ENCODE measurements around the gene ARFRP1. TPM values are rescaled to one million over a fixed set of nuclear protein-coding genes. Genes with fewer than 3 reads are reported as not detected.
A peak's percentile ranks its signal among the peaks of the same experiment; 100 is the strongest.

ARFRP1 gene
- total and polyA plus RNA-seq, 10 donors, result 36.7 to 118 (median 67.3) TPM

DNA sequence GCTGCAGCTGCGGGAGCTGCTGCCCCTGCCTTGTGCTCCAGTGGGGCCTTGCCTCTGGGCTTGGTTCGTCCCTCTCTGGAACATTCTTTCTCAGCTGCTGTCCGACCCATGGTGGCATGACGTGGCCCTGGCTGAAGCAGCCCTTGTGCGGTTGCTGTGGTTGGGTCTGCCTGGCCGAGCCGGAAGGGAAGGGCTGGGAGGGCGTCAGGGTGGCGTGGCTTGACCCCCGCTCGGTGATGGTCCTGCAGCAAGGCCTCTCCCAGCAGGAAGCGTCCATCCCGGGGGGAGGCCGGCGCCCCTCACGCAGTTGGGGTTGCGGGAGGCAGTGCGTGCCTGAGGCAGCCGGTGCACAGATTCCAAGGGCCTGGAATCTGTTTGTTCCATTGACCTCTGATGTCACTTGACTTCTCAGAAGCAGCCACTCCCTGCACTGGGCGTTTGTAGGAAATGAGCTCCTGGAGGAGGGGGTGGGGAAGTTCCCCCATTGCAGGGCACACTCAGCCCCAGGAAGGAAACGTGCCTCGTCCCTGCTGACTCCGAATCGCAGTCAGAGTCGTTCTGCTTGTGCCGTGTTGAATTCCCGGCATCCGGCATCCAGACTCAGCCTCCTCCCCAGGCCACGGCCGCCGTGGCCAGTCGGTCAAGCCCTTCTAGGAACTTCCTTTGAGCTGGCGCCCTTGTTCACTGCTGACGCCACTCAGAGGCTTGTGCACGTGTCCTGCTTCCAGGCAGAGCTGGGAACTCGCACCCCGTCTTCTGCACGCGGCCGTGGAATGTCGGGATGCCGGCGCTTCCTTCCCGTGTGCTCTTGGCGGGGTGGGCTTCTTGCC is 21.1 kb downstream of the ARFRP1 start:
- peak overlapping the region in 2 of 8 donors; percentile 3 to 18 for H3K4me3 ChIP-seq
- H3K27ac ChIP-seq, result peak overlapping the region; percentile 69 to 90 (median 89)
- 21 to 30% (median 22%) methylated on average over 39 to 45 of the region's 45 CpGs for WGBS, 5 donors
- intact Hi-C loops (cut with DNase I; ENCODE audit: low total_unique reads), result no loop called here
- peak; percentile 90 for DNase-seq
- peak in 1 of 11 experiments; percentile 9 for TF ChIP-seq CTCF (IDR thresholded peaks at IDR 0.05 in 8 of 11, conservative IDR thresholded peaks at IDR 0.05 in 3 of 11)
- TF ChIP-seq POLR2A (IDR thresholded peaks at IDR 0.05), result no peak
- peak; percentile 80 to 89 (median 83) for TF ChIP-seq POLR2AphosphoS5 (IDR thresholded peaks at IDR 0.05)
- peaks cover 0 to 6% (median 0%) of the 10 kb centered on the region in 7 donors for H3K27me3 ChIP-seq (replicated peaks in 1 of 7)
- H3K9me3 ChIP-seq, result no peaks in the 10 kb centered on the region
- H3K4me1 ChIP-seq, result peaks cover 19 to 94% (median 76%) of the 10 kb centered on the region in 6 donors
- H3K36me3 ChIP-seq, result peaks cover 0 to 11% (median 0%) of the 10 kb centered on the region in 6 donors

GRCh38 chr20:63686094-63686491 is 21.7 kb downstream of the ARFRP1 start:
- H3K27ac ChIP-seq, result peak overlapping the region; percentile 69 to 90 (median 89)
- TF ChIP-seq POLR2A (IDR thresholded peaks at IDR 0.05), result no peak
- 71 to 83% (median 78%) methylated on average over 5 to 24 of the region's 24 CpGs for WGBS, 5 donors
- no peaks in the 10 kb centered on the region for H3K9me3 ChIP-seq
- peaks cover 0 to 6% (median 0%) of the 10 kb centered on the region in 7 donors for H3K27me3 ChIP-seq (replicated peaks in 1 of 7)
- intact Hi-C loops (cut with DNase I; ENCODE audit: low total_unique reads), result no loop called here
- peak overlapping the region in 1 of 8 donors; percentile 18 for H3K4me3 ChIP-seq
- peaks cover 20 to 90% (median 70%) of the 10 kb centered on the region in 6 donors for H3K4me1 ChIP-seq
- peak; percentile 78 for DNase-seq
- H3K36me3 ChIP-seq, result peaks cover 0 to 13% (median 0%) of the 10 kb centered on the region in 6 donors

GRCh38 chr20:63685269-63686026 is 22.3 kb downstream of the ARFRP1 start:
- H3K4me1 ChIP-seq, result peaks cover 20 to 83% (median 64%) of the 10 kb centered on the region in 6 donors
- peak; percentile 76 for DNase-seq
- H3K9me3 ChIP-seq, result no peaks in the 10 kb centered on the region
- 89 to 93% (median 90%) methylated on average over 20 to 21 of the region's 21 CpGs for WGBS, 5 donors
- peak overlapping the region; percentile 69 to 90 (median 89) for H3K27ac ChIP-seq
- H3K27me3 ChIP-seq (replicated peaks in 1 of 7), result peaks cover 0 to 6% (median 0%) of the 10 kb centered on the region in 7 donors
- no peak overlapping the region for H3K4me3 ChIP-seq
- intact Hi-C loops (cut with DNase I; ENCODE audit: low total_unique reads), result no loop called here
- TF ChIP-seq POLR2AphosphoS5 (IDR thresholded peaks at IDR 0.05), result no peak
- TF ChIP-seq CTCF (IDR thresholded peaks at IDR 0.05 in 8 of 11, conservative IDR thresholded peaks at IDR 0.05 in 3 of 11), result no peak
- no peak for TF ChIP-seq POLR2A (IDR thresholded peaks at IDR 0.05)
- H3K36me3 ChIP-seq, result peaks cover 0 to 17% (median 2%) of the 10 kb centered on the region in 6 donors

DNA sequence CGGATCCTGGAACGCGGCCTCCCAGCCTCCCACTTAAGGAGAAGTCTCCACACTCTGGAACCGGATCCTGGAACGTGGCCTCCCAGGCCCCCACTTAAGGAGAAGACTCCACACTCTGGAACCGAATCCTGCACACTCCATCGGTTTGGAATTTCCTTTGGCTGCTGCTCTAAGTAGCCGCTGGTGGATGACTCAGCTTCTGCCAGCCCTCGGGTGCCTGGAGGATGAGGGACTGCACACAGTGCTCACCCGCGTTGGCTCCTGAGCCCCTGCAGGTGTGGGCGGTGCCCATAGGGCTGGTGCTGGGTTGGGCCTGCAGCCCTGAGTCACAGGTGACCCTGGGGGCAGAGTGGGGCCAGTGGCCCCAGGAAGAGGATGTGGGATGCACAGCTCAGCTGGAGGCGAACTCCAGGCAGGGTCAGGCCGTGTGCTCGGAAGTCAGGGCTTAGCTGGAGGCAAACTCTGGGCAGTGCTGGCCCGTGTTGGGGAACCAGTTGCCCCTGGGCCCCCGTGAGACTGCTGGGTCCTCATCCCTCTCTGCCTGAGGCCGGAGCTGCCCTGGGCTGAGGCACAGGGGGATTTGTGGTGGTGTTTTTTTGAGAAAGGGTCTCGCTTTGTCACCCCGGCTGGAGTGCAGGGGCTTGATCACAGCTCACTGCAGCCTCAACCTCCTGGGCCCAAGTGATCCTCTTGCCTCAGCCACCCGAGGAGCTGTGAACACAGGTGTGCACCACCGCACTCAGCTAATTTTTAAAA is 25.2 kb downstream of the ARFRP1 start:
- peak; percentile 48 to 82 (median 58) for TF ChIP-seq POLR2AphosphoS5 (IDR thresholded peaks at IDR 0.05)
- TF ChIP-seq CTCF (IDR thresholded peaks at IDR 0.05 in 8 of 11, conservative IDR thresholded peaks at IDR 0.05 in 3 of 11), result no peak
- H3K4me3 ChIP-seq, result no peak overlapping the region
- peak overlapping the region; percentile 60 to 90 (median 76) for H3K27ac ChIP-seq
- 48 to 67% (median 58%) methylated on average over 18 to 22 of the region's 22 CpGs for WGBS, 5 donors
- no peaks in the 10 kb centered on the region for H3K9me3 ChIP-seq
- peaks cover 15 to 56% (median 42%) of the 10 kb centered on the region in 6 donors for H3K4me1 ChIP-seq
- DNase-seq, result peak; percentile 77
- H3K36me3 ChIP-seq, result peaks cover 0 to 37% (median 9%) of the 10 kb centered on the region in 6 donors
- intact Hi-C loops (cut with DNase I; ENCODE audit: low total_unique reads), result no loop called here
- H3K27me3 ChIP-seq (replicated peaks in 1 of 7), result peaks cover 0 to 6% (median 0%) of the 10 kb centered on the region in 7 donors

Measured in spleen (tissue), 11 donors.